ENCODE results near the gene MRPL27. TPM values are rescaled to one million over a fixed set of nuclear protein-coding genes. Genes with fewer than 3 reads are reported as not detected.
A peak's percentile ranks its signal among the peaks of the same experiment; 100 is the strongest.

Gene MRPL27
- total and polyA plus RNA-seq, 8 donors = 52.5 to 60.1 (median 54.9) TPM

- Histone ChIP-seq H3K4me3 (no peak overlapping the region), H3K36me3 (peaks cover 0 to 46% of the 10 kb centered on the region in 2 donors)
- TF ChIP-seq CTCF (IDR thresholded peaks at IDR 0.05) = no peak
Measured at GRCh38 chr17:50352693-50353599, 20.0 kb downstream of the MRPL27 start.

GRCh38 chr17:50352072-50352692 lies 20.8 kb downstream of the MRPL27 start:
- DNase-seq (no peak), ATAC-seq (no peak)
- Histone ChIP-seq H3K4me1 (peaks cover 2 to 15% of the 10 kb centered on the region in 2 donors), H3K27ac (no peak overlapping the region), H3K27me3 (no peaks in the 10 kb centered on the region), H3K36me3 (peaks cover 0 to 39% of the 10 kb centered on the region in 2 donors), H3K4me3 (no peak overlapping the region), H3K9me3 (no peaks in the 10 kb centered on the region)
- intact Hi-C loops (cut with DNase I) = no loop called here
- TF ChIP-seq CTCF (IDR thresholded peaks at IDR 0.05) = no peak

More at GRCh38 chr17:50352693-50353599, 20.0 kb downstream of the MRPL27 start:
- DNase-seq = no peak
- intact Hi-C loops (cut with DNase I) = no loop called here
- ATAC-seq = no peak
- Histone ChIP-seq H3K9me3 (no peaks in the 10 kb centered on the region), H3K27ac (no peak overlapping the region), H3K27me3 (no peaks in the 10 kb centered on the region), H3K4me1 (peaks cover 0 to 8% of the 10 kb centered on the region in 2 donors)

- ATAC-seq = no peak
- Histone ChIP-seq H3K27ac (no peak overlapping the region), H3K27me3 (no peaks in the 10 kb centered on the region), H3K36me3 (peaks cover 0 to 24% of the 10 kb centered on the region in 2 donors), H3K4me3 (no peak overlapping the region), H3K9me3 (no peaks in the 10 kb centered on the region), H3K4me1 (peaks cover 8 to 22% of the 10 kb centered on the region in 2 donors)
- DNase-seq = peak in 1 of 4 donors; percentile 16
- intact Hi-C loops (cut with DNase I) = no loop called here
- TF ChIP-seq CTCF (IDR thresholded peaks at IDR 0.05) = no peak
Measured at GRCh38 chr17:50350733-50351132, 22.3 kb downstream of the MRPL27 start.

GRCh38 chr17:50349243-50349600 lies 23.8 kb downstream of the MRPL27 start:
- TF ChIP-seq CTCF (IDR thresholded peaks at IDR 0.05) = no peak
- Histone ChIP-seq H3K27me3 (no peaks in the 10 kb centered on the region), H3K36me3 (peaks cover 0 to 9% of the 10 kb centered on the region in 2 donors), H3K9me3 (no peaks in the 10 kb centered on the region), H3K4me3 (no peak overlapping the region), H3K27ac (no peak overlapping the region), H3K4me1 (peaks cover 15 to 34% of the 10 kb centered on the region in 2 donors)
- ATAC-seq = no peak
- intact Hi-C loops (cut with DNase I) = no loop called here
- DNase-seq = peak in 1 of 4 donors; percentile 13
